ENCODE measurements around the gene TAS2R30.
A peak's percentile ranks its signal among the peaks of the same experiment; 100 is the strongest.
"Not testable (repeated sequence)": the region's sequence is repeated elsewhere in the genome, so short reads cannot be mapped to it uniquely, and the experiment has no call there.

Gene TAS2R30

GRCh38 chr12:11134305-11134704 is at the start of gene TAS2R30:
Gene TAS2R30, minus strand, starts transcription at chr12:11134644. Its CDS starts 400 bp downstream, at chr12:11134244.
- no peak for DNase-seq

- no peak for DNase-seq
These were observed 48.6 kb upstream of the TAS2R30 start for GRCh38 chr12:11183011-11183410.

- DNase-seq: no peak
These were observed 48.1 kb upstream of the TAS2R30 start for GRCh38 chr12:11182529-11182928.

- DNase-seq: no peak
These were observed 43.8 kb upstream of the TAS2R30 start for GRCh38 chr12:11178250-11178649.

GRCh38 chr12:11174022-11174421 is 39.6 kb upstream of the TAS2R30 start:
- DNase-seq: no peak

- no peak for DNase-seq
These were observed 37.7 kb upstream of the TAS2R30 start for GRCh38 chr12:11171969-11172675.

- DNase-seq: peak; percentile 87
These were observed 36.9 kb upstream of the TAS2R30 start, which contains the start of gene SMIM10L1 for GRCh38 chr12:11171145-11171968. Gene SMIM10L1, plus strand, starts transcription at chr12:11171194. Its CDS starts 163 bp downstream, at chr12:11171357.

GRCh38 chr12:11170810-11171144 is 36.3 kb upstream of the TAS2R30 start:
- no peak for DNase-seq

- no peak for DNase-seq
These were observed 31.9 kb upstream of the TAS2R30 start for GRCh38 chr12:11166300-11166699.

- DNase-seq: no peak
These were observed 29.9 kb upstream of the TAS2R30 start for GRCh38 chr12:11164384-11164783.

- no peak for DNase-seq
These were observed 28.1 kb upstream of the TAS2R30 start for GRCh38 chr12:11162502-11162901.

GRCh38 chr12:11158885-11159444 is 24.5 kb upstream of the TAS2R30 start:
- DNase-seq: no peak

GRCh38 chr12:11154400-11154925 is 20.0 kb upstream of the TAS2R30 start:
- no peak for DNase-seq

GRCh38 chr12:11152725-11153124 is 18.3 kb upstream of the TAS2R30 start:
- no peak for DNase-seq

GRCh38 chr12:11150832-11151231 is 16.4 kb upstream of the TAS2R30 start:
- DNase-seq: no peak

- DNase-seq: no peak
These were observed 13.0 kb upstream of the TAS2R30 start for GRCh38 chr12:11147420-11147819.

- DNase-seq: no peak
These were observed 9.9 kb upstream of the TAS2R30 start for GRCh38 chr12:11144297-11144696.

- DNase-seq: no peak
These were observed 8.9 kb upstream of the TAS2R30 start for GRCh38 chr12:11143352-11143751.

GRCh38 chr12:11136075-11136474 is 1.6 kb upstream of the TAS2R30 start:
- no peak for DNase-seq

GRCh38 chr12:11133816-11134215 is 628 bp downstream of the TAS2R30 start:
- no peak for DNase-seq

- no peak for DNase-seq
These were observed 1.3 kb downstream of the TAS2R30 start for GRCh38 chr12:11133162-11133561.

- DNase-seq: no peak
These were observed 3.4 kb downstream of the TAS2R30 start for GRCh38 chr12:11130999-11131398.

- no peak for DNase-seq
These were observed 4.1 kb downstream of the TAS2R30 start for GRCh38 chr12:11130382-11130781.

- not testable (repeated sequence) for DNase-seq
These were observed 20.3 kb downstream of the TAS2R30 start for GRCh38 chr12:11114130-11114529.
